K562 (cell line): ENCODE measurements around the gene ATF4.

ENCODE experiments used
- BCL6 ChIP-seq: fragments of 250-450 bp; sonication (Bioruptor Pico); IDR thresholded peaks from 2 replicates; pipeline ENCODE4 v1.4.0; 2020
- BMI1 ChIP-seq: fragments of 150-350 bp; IDR thresholded peaks from 2 replicates; pipeline ENCODE4 v1.6.1; 2014; ENCODE audit warnings: low read length
- CEBPB ChIP-seq: fragments of 450-650 bp; IDR thresholded peaks from 2 replicates; pipeline ENCODE4 v1.6.1; 2016; ENCODE audit warnings: missing genetic modification characterization, missing compliant biosample characterization
- HDGF ChIP-seq: fragments of 450-650 bp; IDR thresholded peaks from 2 replicates; pipeline ENCODE4 v1.6.1; 2016
- NCOA2 ChIP-seq, 2 experiments: fragments of 450-650 bp; IDR thresholded peaks; 2 replicates each; pipeline ENCODE4 v1.6.1; 2018; ENCODE audit warnings: mild to moderate bottlenecking in 2 of 2, moderate library complexity in 1 of 2; ENCODE audit not compliant: partially characterized antibody in 2 of 2
- NR1H2 ChIP-seq: sonication (generic); formaldehyde crosslinking; IDR thresholded peaks from 2 replicates; pipeline ENCODE4 v1.4.0; 2020; ENCODE audit warnings: mild to moderate bottlenecking, missing genetic modification reagents
- POLR2A ChIP-seq: fragments of 450-650 bp; conservative IDR thresholded peaks from 2 replicates; pipeline ENCODE4 v1.6.1; 2016
- PRDM10 ChIP-seq: fragments of 450-650 bp; IDR thresholded peaks from 2 replicates; pipeline ENCODE4 v1.6.1; 2018; ENCODE audit not compliant: partially characterized antibody
- ZBTB33 ChIP-seq: sonication (generic); formaldehyde crosslinking; IDR thresholded peaks from 2 replicates; pipeline ENCODE4 v1.8.1; 2023; ENCODE audit warnings: mild to moderate bottlenecking, missing genetic modification reagents
- ZC3H11A ChIP-seq: IDR thresholded peaks from 2 replicates; pipeline ENCODE4 v1.6.1; 2012; ENCODE audit warnings: low read depth, low read length, improper control_type of control experiment
- ZC3H4 ChIP-seq: sonication (generic); formaldehyde crosslinking; IDR thresholded peaks from 2 replicates; pipeline ENCODE4 v1.9.0; 2021; ENCODE audit warnings: missing genetic modification reagents, borderline replicate concordance
- ZNF766 ChIP-seq: fragments of 200-800 bp; sonication (Bioruptor generic); conservative IDR thresholded peaks from 2 replicates; pipeline ENCODE4 v1.6.1; 2016; ENCODE audit warnings: missing genetic modification characterization, missing compliant biosample characterization

GRCh38 chr22:39535357-39535725 is 15.0 kb downstream of the ATF4 start:
- TF ChIP-seq NCOA2 (IDR thresholded peaks at IDR 0.05; ENCODE audit: partially characterized antibody in 2 of 2): no peak
- TF ChIP-seq ZBTB33 (CRISPR knock-in tag): no peak
- TF ChIP-seq POLR2A: no peak
- TF ChIP-seq BMI1: no peak
- TF ChIP-seq PRDM10: no peak
- TF ChIP-seq ZNF766 (CRISPR knock-in tag): no peak
- no peak for TF ChIP-seq HDGF
- TF ChIP-seq NR1H2 (CRISPR knock-in tag): no peak
- TF ChIP-seq ZC3H4 (CRISPR knock-in tag): no peak
- no peak for TF ChIP-seq BCL6 (CRISPR knock-in tag)
- TF ChIP-seq ZC3H11A: no peak
- TF ChIP-seq CEBPB (tag): no peak
